NT2/D1 (cell line): ENCODE data around the gene MARVELD3.
"Not testable (repeated sequence)": the region's sequence is repeated elsewhere in the genome, so short reads cannot be mapped to it uniquely, and the experiment has no call there.

Experiments used
- DNase-seq: peaks from one replicate; pipeline ENCODE4 v3.0.0-alpha.2; 2011; ENCODE audit warnings: low read depth, low spot score
- H3K27me3 ChIP-seq: 2 replicates; pipeline ENCODE4 v1.6.0; 2011; ENCODE audit warnings: mild to moderate bottlenecking; ENCODE audit not compliant: insufficient read length, insufficient read depth
- H3K36me3 ChIP-seq: 2 replicates; pipeline ENCODE4 v1.6.1; 2011; ENCODE audit warnings: mild to moderate bottlenecking, low read length, mixed read lengths; ENCODE audit not compliant: insufficient read depth, insufficient read length
- H3K4me1 ChIP-seq: 2 replicates; pipeline ENCODE4 v1.5.1; 2011; ENCODE audit not compliant: insufficient read depth, insufficient read length
- H3K4me3 ChIP-seq: 2 replicates; pipeline ENCODE4 v1.5.1; 2011; ENCODE audit warnings: low read depth; ENCODE audit not compliant: insufficient read length
- H3K9ac ChIP-seq: 2 replicates; pipeline ENCODE4 v1.6.0; 2011; ENCODE audit warnings: low read depth; ENCODE audit not compliant: insufficient read length
- H3K9me3 ChIP-seq: 2 replicates; pipeline ENCODE4 v1.5.1; 2011; ENCODE audit warnings: mild to moderate bottlenecking, low read length; ENCODE audit not compliant: insufficient read depth
- SUZ12 ChIP-seq: IDR thresholded peaks from 2 replicates; pipeline ENCODE4 v1.6.1; 2011; ENCODE audit not compliant: insufficient read length, insufficient read depth; ENCODE audit errors: extremely low read depth
- YY1 ChIP-seq: IDR thresholded peaks from 2 replicates; pipeline ENCODE4 v1.6.1; 2011; ENCODE audit not compliant: insufficient read length, insufficient read depth
- ZNF274 ChIP-seq: IDR thresholded peaks from 2 replicates; pipeline ENCODE4 v1.6.1; 2011; ENCODE audit warnings: mild to moderate bottlenecking, low read depth, low read length

Gene MARVELD3

GRCh38 chr16:71590584-71590983 lies 35.4 kb upstream of the MARVELD3 start:
- Histone ChIP-seq H3K36me3 (no peaks in the 10 kb centered on the region), H3K4me1 (no peaks in the 10 kb centered on the region), H3K9me3 (no peaks in the 10 kb centered on the region), H3K27me3 (no peaks in the 10 kb centered on the region), H3K9ac (no peak overlapping the region), H3K4me3 (no peak overlapping the region)
- DNase-seq = no peak
- no peak for TF ChIP-seq YY1
- no peak for TF ChIP-seq ZNF274
- no peak for TF ChIP-seq SUZ12

GRCh38 chr16:71591917-71592316 lies 34.1 kb upstream of the MARVELD3 start:
- Histone ChIP-seq H3K36me3 (no peaks in the 10 kb centered on the region), H3K27me3 (no peaks in the 10 kb centered on the region), H3K9me3 (no peaks in the 10 kb centered on the region), H3K9ac (no peak overlapping the region), H3K4me1 (no peaks in the 10 kb centered on the region), H3K4me3 (no peak overlapping the region)
- no peak for DNase-seq
- TF ChIP-seq ZNF274 (no peak), SUZ12 (no peak), YY1 (no peak)

GRCh38 chr16:71593048-71593999 lies 32.7 kb upstream of the MARVELD3 start:
- H3K4me1 ChIP-seq = no peaks in the 10 kb centered on the region
- TF ChIP-seq ZNF274 (no peak), YY1 (no peak), SUZ12 (no peak)
- H3K36me3 ChIP-seq = no peaks in the 10 kb centered on the region
- no peak for DNase-seq
- H3K27me3 ChIP-seq = no peaks in the 10 kb centered on the region
- H3K9me3 ChIP-seq = no peaks in the 10 kb centered on the region
- H3K9ac ChIP-seq = no peak overlapping the region
- no peak overlapping the region for H3K4me3 ChIP-seq

- no peaks in the 10 kb centered on the region for H3K27me3 ChIP-seq
- no peak overlapping the region for H3K4me3 ChIP-seq
- no peaks in the 10 kb centered on the region for H3K9me3 ChIP-seq
- no peaks in the 10 kb centered on the region for H3K4me1 ChIP-seq
- no peaks in the 10 kb centered on the region for H3K36me3 ChIP-seq
- TF ChIP-seq ZNF274 (no peak), YY1 (no peak), SUZ12 (no peak)
- DNase-seq = no peak
- H3K9ac ChIP-seq = no peak overlapping the region
Measured at GRCh38 chr16:71594000-71594646, 31.9 kb upstream of the MARVELD3 start.

- DNase-seq, H3K4me1 ChIP-seq, H3K9me3 ChIP-seq, H3K9ac ChIP-seq, H3K36me3 ChIP-seq, H3K27me3 ChIP-seq, H3K4me3 ChIP-seq: not testable (repeated sequence)
Measured at GRCh38 chr16:71595340-71595826, 30.6 kb upstream of the MARVELD3 start.

- not testable (repeated sequence) for H3K4me3 ChIP-seq, H3K27me3 ChIP-seq, H3K9ac ChIP-seq, H3K9me3 ChIP-seq, DNase-seq, H3K36me3 ChIP-seq, H3K4me1 ChIP-seq
Measured at GRCh38 chr16:71598426-71598825, 27.6 kb upstream of the MARVELD3 start.

GRCh38 chr16:71600822-71601221 lies 25.2 kb upstream of the MARVELD3 start:
- DNase-seq = no peak
- TF ChIP-seq SUZ12 (no peak), ZNF274 (no peak), YY1 (no peak)

More at GRCh38 chr16:71600822-71601221, 25.2 kb upstream of the MARVELD3 start:
- Histone ChIP-seq H3K9me3 (no peaks in the 10 kb centered on the region), H3K4me3 (no peak overlapping the region), H3K36me3 (no peaks in the 10 kb centered on the region), H3K27me3 (no peaks in the 10 kb centered on the region), H3K9ac (no peak overlapping the region), H3K4me1 (no peaks in the 10 kb centered on the region)
